Stomach (tissue), 9 donors: ENCODE measurements around the gene ARHGEF18. TPM values are rescaled to one million over a fixed set of nuclear protein-coding genes. Genes with fewer than 3 reads are reported as not detected.

ENCODE experiments used
- DNase-seq, 2 donors: peaks; one replicate each; pipeline versions ENCODE4 v3.0.0 to v3.0.0-alpha.2; 2013 to 2019
- H3K27ac ChIP-seq, 5 donors: fragments of 200-600 bp in 4 of 5; sonication (generic) in 4 of 5; one replicate each; pipeline ENCODE4 v1.5.1; 2013 to 2019; ENCODE audit warnings: mild to moderate bottlenecking in 1 of 5, moderate library complexity in 1 of 5
- H3K27me3 ChIP-seq, 3 donors: fragments of 200-600 bp; sonication (generic); one replicate each; pipeline ENCODE4 v1.5.1; 2017 to 2019; ENCODE audit warnings: mixed run types in 1 of 3
- H3K36me3 ChIP-seq, 4 donors: fragments of 200-600 bp; sonication (generic); 1 replicate in 3 of 4; 2 replicates in 1 of 4; pipeline ENCODE4 v1.5.1; 2016 to 2019
- H3K4me1 ChIP-seq, 4 donors: fragments of 200-600 bp; sonication (generic); one replicate each; pipeline ENCODE4 v1.5.1; 2016 to 2019
- H3K4me3 ChIP-seq, 4 donors: fragments of 200-600 bp; sonication (generic) in 3 of 4; one replicate each; pipeline ENCODE4 v1.5.1; 2016 to 2019; ENCODE audit warnings: mild to moderate bottlenecking in 1 of 4
- H3K9me3 ChIP-seq, 4 donors: fragments of 200-600 bp; sonication (generic); one replicate each; pipeline ENCODE4 v1.5.1; 2016 to 2019
- CTCF ChIP-seq, 7 experiments: fragments of 450-650 bp in 4 of 7; fragments of 200-600 bp in 3 of 7; sonication (generic) in 3 of 7; IDR thresholded peaks; one replicate each; pipeline ENCODE4 v1.5.1; 2016 to 2019; ENCODE audit warnings: antibody characterized with exemption in 7 of 7, control low read depth in 2 of 7, mild to moderate bottlenecking in 1 of 7
- EP300 ChIP-seq: sonication (generic); formaldehyde crosslinking; IDR thresholded peaks from one replicate; pipeline ENCODE4 v1.6.1; 2017; ENCODE audit warnings: antibody characterized with exemption
- POLR2A ChIP-seq, 4 donors: fragments of 450-650 bp; IDR thresholded peaks; one replicate each; pipeline ENCODE4 v1.6.1; 2016; ENCODE audit warnings: antibody characterized with exemption in 4 of 4, control low read depth in 2 of 4, mild to moderate bottlenecking in 1 of 4, moderate library complexity in 1 of 4
- POLR2AphosphoS5 ChIP-seq, 3 donors: sonication (generic); formaldehyde crosslinking; IDR thresholded peaks; one replicate each; pipeline ENCODE4 v1.6.1; 2016; ENCODE audit warnings: antibody characterized with exemption in 3 of 3
- WGBS, 5 donors: extraction: QIAGEN DNeasy Blood & Tissue Kit in 3 of 5; methylation state at CpG; one replicate each; pipeline versions ENCODE4 v1.1.5 to v1.1.7; 2013 to 2018; 5-methylcytosine and 5-hydroxymethylcytosine counted together
- intact Hi-C: fragments of 100-400 bp; cut with DNase I; formaldehyde crosslinking; loops from one replicate; pipeline ENCODE4 v1.15.1; 2023; ENCODE audit warnings: low total_unique reads
- polyA plus RNA-seq, 3 donors: library from polyadenylated mRNA; stranded (reverse); fragments of 200-250 nt; gene quantifications; one replicate each; pipeline ENCODE4 v1.2.3, GENCODE V29; 2013
- total RNA-seq, 5 donors: library from RNA; depleted of rRNA; stranded (reverse); fragments of >200 nt; gene quantifications; one replicate each; pipeline versions ENCODE4 v1.1.0 to v1.2.3, GENCODE V29; 2014 to 2016
- donor health status: healthy with polysubstance abuse.
- donor health status: Bipolar disorder and iron deficiency.
- donor health status: healthy.

Gene ARHGEF18
- total and polyA plus RNA-seq, 8 donors: 12.6 to 56.2 (median 28.3) TPM

GRCh38 chr19:7326105-7326877, 22.4 kb upstream of the ARHGEF18 start:
- peaks cover 0 to 6% (median 0%) of the 10 kb centered on the region in 4 donors for H3K9me3 ChIP-seq
- DNase-seq: no peak
- no peak overlapping the region for H3K4me3 ChIP-seq
- H3K36me3 ChIP-seq: no peaks in the 10 kb centered on the region
- no peak overlapping the region for H3K27ac ChIP-seq
- H3K4me1 ChIP-seq: peaks cover 0 to 4% (median 0%) of the 10 kb centered on the region in 4 donors
- 70 to 82% (median 79%) methylated on average over 7 to 10 of the region's 10 CpGs for WGBS, 5 donors
- no peaks in the 10 kb centered on the region for H3K27me3 ChIP-seq
- TF ChIP-seq POLR2AphosphoS5 (IDR thresholded peaks at IDR 0.05): no peak
- TF ChIP-seq CTCF (IDR thresholded peaks at IDR 0.05): peak in 1 of 7 experiments; percentile 20
- TF ChIP-seq EP300: no peak
- no peak for TF ChIP-seq POLR2A (IDR thresholded peaks at IDR 0.05)
- intact Hi-C loops: no loop called here

GRCh38 chr19:7327802-7328201, 20.9 kb upstream of the ARHGEF18 start:
- TF ChIP-seq POLR2AphosphoS5 (IDR thresholded peaks at IDR 0.05) (no peak), EP300 (no peak), POLR2A (IDR thresholded peaks at IDR 0.05) (no peak), CTCF (IDR thresholded peaks at IDR 0.05) (no peak)
- no peak for DNase-seq
- Histone ChIP-seq H3K4me3 (no peak overlapping the region), H3K9me3 (peaks cover 0 to 6% (median 0%) of the 10 kb centered on the region in 4 donors), H3K27ac (no peak overlapping the region), H3K4me1 (no peaks in the 10 kb centered on the region), H3K27me3 (no peaks in the 10 kb centered on the region), H3K36me3 (no peaks in the 10 kb centered on the region)
- 68 to 85% (median 75%) methylated on average over 1 of the region's 1 CpG for WGBS, 5 donors
- intact Hi-C loops: no loop called here

- H3K27me3 ChIP-seq: no peaks in the 10 kb centered on the region
- no peaks in the 10 kb centered on the region for H3K4me1 ChIP-seq
- no peaks in the 10 kb centered on the region for H3K36me3 ChIP-seq
- no peak overlapping the region for H3K4me3 ChIP-seq
- intact Hi-C loops: no loop called here
- H3K9me3 ChIP-seq: peaks cover 0 to 6% (median 0%) of the 10 kb centered on the region in 4 donors
- DNase-seq: no peak
- no peak for TF ChIP-seq CTCF (IDR thresholded peaks at IDR 0.05)
- TF ChIP-seq POLR2A (IDR thresholded peaks at IDR 0.05): no peak
- no peak for TF ChIP-seq EP300
- TF ChIP-seq POLR2AphosphoS5 (IDR thresholded peaks at IDR 0.05): no peak
- WGBS, 5 donors: 81 to 91% (median 86%) methylated on average over 4 of the region's 4 CpGs
- H3K27ac ChIP-seq: no peak overlapping the region
These were observed 20.1 kb upstream of the ARHGEF18 start for GRCh38 chr19:7328647-7329046.

- intact Hi-C loops: no loop called here
- Histone ChIP-seq H3K27ac (no peak overlapping the region), H3K9me3 (no peaks in the 10 kb centered on the region), H3K4me1 (peaks cover 0 to 2% (median under 1%) of the 10 kb centered on the region in 4 donors), H3K27me3 (no peaks in the 10 kb centered on the region), H3K4me3 (no peak overlapping the region), H3K36me3 (no peaks in the 10 kb centered on the region)
- TF ChIP-seq POLR2AphosphoS5 (IDR thresholded peaks at IDR 0.05): no peak
- TF ChIP-seq CTCF (IDR thresholded peaks at IDR 0.05): no peak
- TF ChIP-seq EP300: no peak
- no peak for TF ChIP-seq POLR2A (IDR thresholded peaks at IDR 0.05)
- 85 to 91% (median 86%) methylated on average over 4 of the region's 4 CpGs for WGBS, 5 donors
- DNase-seq: no peak
These were observed 17.3 kb upstream of the ARHGEF18 start for GRCh38 chr19:7331446-7331845.
